GM18861 (cell line): ENCODE results near the gene PRKCG.

Source experiments
- ATAC-seq: cut with Tn5 transposase; IDR thresholded peaks from one replicate; pipeline ENCODE4 v1.9.1; 2021; ENCODE audit not compliant: unreplicated experiment

PRKCG gene

DNA sequence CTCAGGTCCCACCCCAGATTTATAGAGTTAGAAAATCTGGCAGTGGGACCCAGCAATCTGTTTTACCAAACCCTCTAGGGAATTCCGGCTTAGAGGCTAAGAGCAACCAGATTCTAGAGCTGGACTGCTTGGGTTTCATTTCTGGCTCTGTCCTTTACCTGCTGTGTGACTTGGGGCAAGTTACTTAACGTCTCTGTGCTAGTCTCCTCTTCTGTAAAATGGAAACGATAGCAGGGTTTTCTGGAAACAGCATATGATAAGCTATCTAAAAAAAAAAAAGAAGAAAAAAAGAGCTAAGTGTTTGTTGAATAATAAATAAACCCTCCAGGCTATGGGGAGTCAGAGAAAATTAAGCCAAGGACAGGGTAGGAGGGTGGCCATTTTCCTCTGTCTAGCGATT is 15.5 kb downstream of the PRKCG start:
- ATAC-seq = no peak

DNA sequence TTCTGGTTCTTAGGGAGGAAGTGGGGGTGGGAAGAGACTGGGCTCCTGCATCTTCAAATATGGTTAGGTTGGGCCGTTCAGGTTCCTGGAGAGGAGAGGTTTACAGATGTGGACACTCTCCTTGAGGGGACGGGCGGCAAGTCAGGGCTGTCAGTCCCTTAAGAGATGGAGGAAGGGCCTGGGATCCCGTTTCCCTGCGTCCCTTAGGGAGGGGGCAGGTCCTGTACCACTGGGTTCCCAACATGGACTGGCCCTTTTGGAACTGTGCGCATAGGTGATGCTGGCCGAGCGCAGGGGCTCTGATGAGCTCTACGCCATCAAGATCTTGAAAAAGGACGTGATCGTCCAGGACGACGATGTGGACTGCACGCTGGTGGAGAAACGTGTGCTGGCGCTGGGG is 16.2 kb downstream of the PRKCG start:
- ATAC-seq = no peak

- no peak for ATAC-seq
Observed at GRCh38 chr19:53898636-53899341, 16.8 kb downstream of the PRKCG start.

GRCh38 chr19:53900191-53900860 is 18.3 kb downstream of the PRKCG start:
- ATAC-seq = no peak

GRCh38 chr19:53903055-53903680 is 21.2 kb downstream of the PRKCG start:
- no peak for ATAC-seq

DNA sequence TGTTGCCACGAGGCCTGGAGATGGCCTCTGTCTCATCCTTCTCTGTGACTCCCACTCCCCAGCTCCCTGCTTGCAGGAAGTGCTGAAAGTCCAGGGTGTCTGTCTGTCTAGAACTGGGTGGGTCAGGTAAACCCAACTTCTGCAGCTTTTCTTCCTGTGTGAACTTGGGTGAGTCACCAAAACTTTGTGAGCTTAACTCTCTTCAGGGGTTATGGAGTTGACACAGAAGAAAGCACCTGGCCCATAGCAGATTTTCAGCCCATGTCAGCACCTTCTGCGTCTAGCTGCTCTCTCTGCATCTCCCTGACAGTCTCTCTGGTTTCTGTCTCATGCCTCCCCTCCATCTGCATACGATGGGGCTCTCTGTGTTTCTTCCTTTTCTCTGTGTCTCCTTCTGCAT is 22.9 kb downstream of the PRKCG start:
- no peak for ATAC-seq

DNA sequence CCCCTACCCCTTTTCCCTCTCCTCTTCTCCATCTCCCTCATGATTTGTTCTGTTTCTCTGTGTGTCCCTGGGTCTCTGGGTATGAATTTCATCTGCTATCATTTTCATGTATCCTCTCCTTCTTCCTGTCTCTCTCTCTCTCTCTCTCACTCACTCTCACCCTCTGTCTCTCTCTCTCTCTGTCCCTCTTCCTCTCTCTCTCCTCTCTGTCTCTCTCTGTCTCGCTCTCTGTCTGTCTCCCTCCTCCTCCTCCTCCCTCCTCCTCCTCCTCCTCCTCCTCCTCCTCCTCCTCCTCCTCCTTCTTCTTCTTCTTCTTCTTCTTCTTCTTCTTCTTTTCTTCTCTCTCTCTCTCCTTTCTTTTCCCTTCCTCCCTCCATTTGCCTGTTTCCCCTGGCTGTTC is 23.8 kb downstream of the PRKCG start:
- ATAC-seq = no peak

GRCh38 chr19:53906211-53907192 is 24.5 kb downstream of the PRKCG start:
- ATAC-seq = no peak

GRCh38 chr19:53907193-53907581 is 25.2 kb downstream of the PRKCG start:
- no peak for ATAC-seq

DNA sequence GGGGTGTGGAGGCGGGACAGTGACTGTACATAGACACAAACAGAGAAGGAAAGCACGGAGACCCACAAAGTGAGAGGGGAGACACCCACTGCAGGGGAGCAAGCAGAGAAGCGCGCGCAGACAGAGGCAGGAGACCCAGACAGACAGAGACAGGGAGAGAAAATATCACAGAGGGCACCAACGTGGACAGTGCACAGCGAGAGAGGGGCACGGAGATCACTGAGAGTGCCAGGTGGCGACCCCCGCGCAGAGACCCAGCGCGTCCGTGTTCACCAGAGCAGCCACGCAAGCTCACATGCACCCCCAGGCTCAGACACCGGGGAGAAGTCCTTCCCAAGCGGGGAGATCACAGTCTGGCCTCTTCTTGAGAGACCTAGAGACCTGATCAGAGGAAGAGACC is 25.7 kb downstream of the PRKCG start:
- ATAC-seq = no peak

GRCh38 chr19:53908106-53908934 is 26.3 kb downstream of the PRKCG start:
- ATAC-seq = no peak

GRCh38 chr19:53908935-53909415 is 27.0 kb downstream of the PRKCG start, which contains the start of gene CACNG7:
CACNG7 (plus strand) TSS chr19:53909278; CDS start chr19:53912832, 3,554 bp downstream.
- no peak for ATAC-seq

DNA sequence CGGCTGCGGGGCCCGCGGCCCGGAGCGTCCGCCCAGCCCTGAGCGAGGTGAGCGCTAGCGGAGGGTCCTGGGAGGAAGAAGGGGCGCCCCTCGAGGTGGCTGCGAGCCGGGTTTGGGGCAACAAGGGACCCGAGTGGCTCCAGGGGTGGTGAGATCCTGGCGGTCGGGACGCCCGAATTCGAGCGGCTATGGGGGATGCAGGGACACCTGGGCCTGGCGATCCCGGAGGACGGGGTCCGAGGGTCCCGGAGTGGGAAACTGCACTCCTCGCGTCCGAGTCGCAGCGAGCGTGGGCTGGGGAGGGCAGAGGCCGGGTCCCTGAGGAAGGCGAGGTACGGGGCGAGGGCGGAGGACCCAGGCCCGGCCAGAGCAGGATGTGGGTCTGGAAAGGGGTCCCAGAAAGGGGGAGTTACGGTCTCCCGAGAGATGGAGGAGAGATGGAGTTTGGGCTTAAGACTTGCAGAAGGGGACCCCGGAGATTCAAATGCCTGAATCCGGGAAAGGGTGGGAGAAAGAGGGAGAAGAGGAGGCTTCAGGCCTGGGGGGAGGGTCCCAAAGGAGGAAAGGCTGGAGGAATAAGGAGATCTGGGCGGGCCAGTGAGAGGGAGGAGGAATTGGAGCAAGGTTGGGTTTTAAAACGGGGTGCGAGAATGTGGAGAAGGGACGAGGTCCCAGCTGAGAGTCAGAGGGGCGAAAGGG is 27.6 kb downstream of the PRKCG start:
- no peak for ATAC-seq

DNA sequence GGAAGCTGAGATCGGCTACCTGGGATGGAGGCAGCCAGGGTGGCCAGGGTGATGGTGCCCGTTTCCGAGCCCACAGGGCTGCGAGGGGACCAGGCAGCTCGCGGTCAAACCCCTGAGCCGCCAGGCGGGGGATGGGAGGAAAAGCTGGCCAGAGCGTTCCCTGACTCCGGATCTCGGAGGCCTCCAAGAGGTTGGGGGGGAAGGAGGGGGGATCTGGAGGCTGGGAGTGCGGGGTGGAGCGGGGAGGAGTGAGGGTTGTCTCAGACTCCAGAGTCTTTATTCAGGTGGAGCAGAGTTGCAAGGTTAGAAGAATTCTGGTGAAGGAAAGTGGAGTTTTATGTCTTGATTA is 28.1 kb downstream of the PRKCG start:
- ATAC-seq = no peak

DNA sequence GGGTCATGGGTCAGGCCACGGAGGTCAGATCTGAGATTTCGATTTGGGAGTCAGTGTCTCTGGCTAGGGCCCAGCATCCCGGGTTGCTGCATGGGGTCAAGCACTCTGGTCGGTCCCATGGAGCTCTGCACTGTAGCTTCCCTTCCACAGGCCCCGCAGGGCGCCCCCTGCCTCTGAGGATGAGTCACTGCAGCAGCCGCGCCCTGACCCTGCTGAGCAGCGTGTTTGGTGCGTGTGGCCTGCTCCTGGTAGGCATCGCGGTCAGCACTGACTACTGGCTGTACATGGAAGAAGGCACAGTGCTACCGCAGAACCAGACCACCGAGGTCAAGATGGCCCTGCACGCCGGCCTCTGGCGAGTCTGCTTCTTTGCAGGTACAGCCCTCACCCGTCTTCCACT is 30.7 kb downstream of the PRKCG start:
- no peak for ATAC-seq

GRCh38 chr19:53915000-53915399 is 33.0 kb downstream of the PRKCG start:
- no peak for ATAC-seq

- ATAC-seq = no peak
Observed at GRCh38 chr19:53916004-53916403, 34.0 kb downstream of the PRKCG start.

DNA sequence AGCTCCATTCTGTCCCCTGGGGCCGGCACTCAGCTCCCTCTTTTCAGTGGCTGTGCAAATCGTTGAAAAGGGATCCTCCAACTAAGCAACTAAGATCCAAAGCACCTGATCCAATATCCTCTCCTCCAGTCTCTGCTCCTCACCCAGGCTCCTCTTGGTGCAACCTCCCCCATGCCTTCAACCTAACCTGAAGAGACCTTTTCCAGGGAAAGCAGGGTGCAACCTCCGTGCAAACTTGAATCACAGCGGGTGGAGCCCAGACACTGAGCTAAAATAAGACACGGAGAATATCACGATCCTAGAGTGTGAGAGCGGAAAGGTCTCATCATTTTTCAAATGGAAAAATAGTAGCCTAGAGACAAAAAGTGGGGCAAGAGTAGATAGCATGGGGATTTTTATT is 35.4 kb downstream of the PRKCG start:
- ATAC-seq = no peak

DNA sequence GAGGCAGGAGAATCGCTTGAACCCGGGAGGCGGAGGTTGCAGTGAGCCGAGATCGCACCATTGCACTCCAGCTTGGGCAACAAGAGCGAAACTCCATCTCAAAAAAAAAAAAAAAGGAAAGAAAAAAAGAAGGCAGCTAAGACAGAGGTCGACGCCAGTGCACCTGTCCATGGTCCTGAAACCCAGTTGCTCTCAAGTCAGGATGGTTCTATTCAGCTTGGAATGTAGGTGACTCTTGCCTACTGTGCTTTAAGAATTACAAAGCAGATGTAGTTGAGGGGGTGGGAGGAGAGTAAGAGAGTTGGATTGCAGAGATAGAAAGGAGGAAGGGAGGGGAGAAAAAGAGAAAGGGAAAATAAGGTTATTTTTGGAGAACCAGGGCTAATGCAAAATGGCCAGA is 45.7 kb downstream of the PRKCG start:
- ATAC-seq = no peak

GRCh38 chr19:53936029-53936428 is 54.0 kb downstream of the PRKCG start:
- ATAC-seq = no peak
